DMS153 (cell line): ENCODE measurements around the gene MB.
"Not testable (repeated sequence)": the region's sequence is repeated elsewhere in the genome, so short reads cannot be mapped to it uniquely, and the experiment has no call there.

ENCODE experiments used
- DNase-seq: peaks from one replicate; lab custom pipeline; 2025; lab: John Stamatoyannopoulos, UW

The MB gene

DNA sequence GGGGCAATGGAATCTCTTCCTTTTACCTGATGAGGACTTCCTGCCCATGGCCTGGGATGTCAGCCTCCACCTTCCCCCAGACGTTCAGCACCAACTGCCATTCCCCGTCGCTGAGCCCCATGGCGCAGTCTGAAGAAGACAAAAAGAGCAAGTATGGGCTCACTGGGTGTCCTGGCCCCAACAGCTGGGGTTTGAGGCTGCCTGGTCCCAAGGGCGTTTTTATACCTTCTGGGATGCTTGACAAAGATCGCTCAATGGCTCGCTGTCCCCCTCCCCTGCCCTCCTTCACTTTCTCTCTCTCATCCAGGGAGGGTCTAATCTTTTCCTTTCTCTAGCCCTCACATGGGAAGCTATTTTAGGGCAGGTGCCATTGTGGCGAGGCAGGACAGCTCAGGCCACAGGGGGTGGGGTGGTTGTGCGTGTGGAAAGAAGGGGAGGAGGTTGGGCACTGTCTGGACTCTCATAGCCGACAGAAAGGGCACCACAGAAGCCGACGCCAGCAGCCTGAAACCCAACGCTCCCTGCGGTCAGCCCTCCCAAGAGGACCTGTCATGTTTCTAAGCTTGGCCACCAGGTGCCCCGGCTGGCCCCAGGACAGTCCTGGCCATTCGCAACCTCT, at the start of gene MB:
Gene MB (minus strand): TSS at position 193 of the 619 bp plus-strand sequence. CDS start 72 bp downstream, at position 121.
- DNase-seq = no peak

DNA sequence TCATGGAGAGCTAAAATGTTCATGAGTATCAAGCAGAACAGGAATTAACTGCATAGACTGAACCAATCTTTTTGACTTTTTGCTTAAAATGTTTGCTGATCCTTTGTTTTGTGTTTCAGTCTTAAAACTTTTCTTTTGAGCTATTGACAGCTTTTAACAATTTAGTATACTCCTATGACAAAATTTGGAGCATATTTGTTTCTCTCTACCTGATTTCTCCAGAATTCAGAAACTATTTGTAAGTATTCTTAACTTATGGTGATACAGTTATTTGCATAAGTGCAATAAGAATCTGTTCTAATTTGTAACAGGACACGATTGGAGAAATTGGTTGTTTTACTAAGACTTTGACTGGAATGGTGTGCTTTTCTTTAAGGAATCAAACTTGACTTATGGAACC, 49.6 kb upstream of the MB start:
- DNase-seq = not testable (repeated sequence)

DNA sequence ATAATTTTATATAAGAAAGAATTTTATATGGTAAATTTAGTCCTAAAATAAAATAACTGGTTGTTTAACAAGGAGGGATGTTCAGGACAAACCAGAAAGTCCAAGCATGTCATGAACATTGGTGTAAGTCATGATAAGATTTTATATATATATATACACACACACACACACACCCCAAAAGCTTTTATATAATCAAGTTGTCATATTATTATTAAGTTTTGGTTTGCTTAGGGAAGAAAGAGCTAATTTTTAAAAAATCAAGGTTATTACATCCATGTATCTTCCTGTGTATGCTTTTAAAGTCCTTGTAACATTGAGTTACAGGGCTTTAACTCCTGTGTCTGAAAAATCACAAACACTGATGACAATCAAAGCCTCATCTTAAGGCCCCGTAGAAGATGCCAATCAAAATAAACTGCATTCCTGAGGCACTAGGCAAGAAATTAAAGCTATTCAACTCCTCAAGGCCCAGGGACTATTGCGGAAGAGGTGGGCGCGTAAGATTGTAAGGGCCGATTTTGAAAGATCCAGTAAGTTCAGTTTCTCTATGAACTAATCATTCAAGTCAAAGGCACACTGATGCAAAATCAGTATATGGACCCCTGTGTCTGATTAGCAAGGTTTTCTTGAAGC, 47.9 kb upstream of the MB start:
- DNase-seq = no peak

DNA sequence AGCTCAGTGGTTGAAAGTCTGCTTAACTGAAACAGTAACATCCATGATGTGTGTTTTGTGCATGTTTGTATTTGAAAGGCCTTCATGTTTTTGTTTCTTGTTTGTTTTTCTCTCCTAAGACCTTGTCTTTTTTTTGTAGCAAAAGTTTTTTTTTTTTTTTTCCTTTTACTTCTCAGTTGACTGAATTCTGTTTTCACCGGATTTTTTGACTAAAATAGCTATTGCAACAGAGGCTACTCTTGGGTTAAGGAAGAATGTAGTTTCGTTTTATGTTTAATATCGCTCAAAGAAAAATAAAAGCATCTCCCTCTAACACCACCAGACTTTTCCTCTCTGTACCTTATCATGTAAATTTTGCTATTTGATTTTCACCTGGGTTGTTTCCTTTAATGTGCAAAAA, 46.2 kb upstream of the MB start:
- no peak for DNase-seq

DNA sequence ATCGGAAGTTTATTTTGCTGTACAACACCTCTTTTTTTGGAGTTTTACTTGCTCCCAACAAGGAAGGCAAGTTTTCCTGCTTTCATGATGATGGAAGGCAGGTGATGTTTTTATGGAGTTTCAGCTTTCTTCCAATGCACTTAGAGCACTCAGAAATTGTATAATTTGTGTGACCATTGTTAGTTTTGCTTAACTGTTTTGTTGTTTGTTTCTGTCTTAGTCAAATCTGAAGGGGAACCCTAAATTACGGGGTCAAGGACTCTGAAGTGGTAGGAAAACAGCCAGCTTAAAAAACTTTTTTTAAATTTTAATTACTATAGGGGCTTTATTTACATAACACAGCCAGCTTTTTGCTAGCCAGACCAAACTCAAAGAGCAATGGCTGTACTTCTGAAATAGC, 45.8 kb upstream of the MB start:
- no peak for DNase-seq

DNA sequence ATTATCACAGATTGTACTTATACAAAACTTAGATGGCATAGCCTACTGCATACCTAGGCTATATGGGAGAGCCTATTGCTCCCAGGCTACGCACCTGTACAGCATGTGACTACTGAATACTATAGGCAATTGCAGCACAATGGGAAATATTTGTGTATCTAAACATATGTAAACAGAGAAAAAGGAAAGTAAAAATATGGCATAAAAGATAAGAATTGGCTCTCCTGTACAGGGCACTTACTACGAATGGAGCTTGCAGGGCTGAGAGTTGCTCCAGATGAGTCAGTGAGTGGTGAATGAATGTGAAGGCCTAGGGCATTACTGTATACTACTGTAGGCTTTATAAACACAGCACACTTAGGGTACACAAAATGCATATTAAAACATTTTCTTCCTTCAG, 44.3 kb upstream of the MB start:
- DNase-seq = no peak

DNA sequence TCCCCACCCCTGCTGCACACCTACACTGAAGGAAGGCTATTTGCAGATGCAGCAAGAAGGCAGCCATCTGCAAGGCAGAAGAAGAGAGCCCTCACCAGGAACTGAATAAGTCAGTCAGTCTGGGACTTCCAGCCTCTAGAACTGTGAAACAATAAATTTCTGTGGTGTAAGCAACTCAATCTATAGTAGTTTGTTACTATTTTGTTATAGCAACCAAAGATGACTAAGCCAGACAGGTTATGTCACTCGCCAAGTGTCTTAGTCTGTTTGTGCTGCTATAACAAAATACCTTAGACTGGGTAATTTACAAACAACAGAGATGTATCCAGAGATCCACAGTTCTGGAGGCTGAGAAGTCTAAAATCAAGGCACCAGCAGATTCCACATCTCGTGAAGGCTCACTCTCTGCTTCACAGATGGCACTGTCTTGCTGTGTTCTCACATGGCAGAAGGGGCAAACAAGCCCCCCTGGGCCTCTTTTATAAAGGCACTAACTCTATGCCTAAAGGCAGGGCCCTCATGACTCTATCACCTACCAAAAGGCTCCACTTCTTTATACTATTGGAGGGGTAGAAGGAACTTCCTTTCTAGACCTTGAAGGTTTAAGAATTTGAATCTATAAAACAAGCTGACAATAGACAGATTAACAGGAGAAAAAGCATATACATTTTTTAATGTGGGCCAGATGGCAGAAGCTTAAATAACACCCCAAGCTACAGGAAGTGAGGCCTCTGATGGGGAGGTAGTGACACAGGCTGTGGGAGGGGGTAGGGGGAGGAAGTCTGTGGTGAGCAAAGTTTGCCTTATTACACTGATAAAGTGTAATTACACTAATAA, 43.4 kb upstream of the MB start:
- no peak for DNase-seq

DNA sequence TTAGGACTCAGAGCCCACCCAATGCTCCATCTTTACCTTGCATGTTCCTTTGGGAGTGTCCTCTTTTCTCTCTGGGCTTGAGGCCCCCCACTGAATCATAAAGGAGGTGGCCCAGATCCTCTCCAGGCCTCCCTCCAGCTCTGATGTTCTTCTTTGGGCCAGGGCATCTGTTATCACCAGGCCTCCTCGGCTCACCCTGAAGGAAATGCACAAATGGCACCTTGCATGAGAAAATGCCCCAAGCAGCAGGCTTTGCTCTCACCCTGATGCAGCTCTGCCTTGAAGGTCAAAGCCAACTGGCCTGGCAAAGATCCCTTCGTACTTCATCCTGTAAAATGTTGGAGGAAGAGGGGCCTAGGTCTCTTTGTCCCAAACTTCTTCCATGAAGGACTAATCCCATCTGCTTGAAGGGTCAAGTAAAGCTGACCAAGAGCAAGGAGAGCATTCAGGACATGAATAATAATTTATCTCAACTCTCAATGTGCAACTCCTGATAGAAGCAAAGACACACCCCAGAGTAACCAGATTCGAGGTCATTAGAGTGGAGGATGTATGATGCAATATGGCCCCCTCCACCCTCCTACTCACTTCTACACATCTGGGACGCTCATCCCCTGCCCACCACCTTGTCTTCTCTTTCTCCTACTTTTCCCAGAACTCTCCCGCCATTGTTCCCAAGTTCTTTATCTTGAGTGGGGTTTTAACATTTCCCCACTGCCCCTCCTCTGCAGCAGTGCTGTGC, 40.6 kb upstream of the MB start:
- DNase-seq = no peak

DNA sequence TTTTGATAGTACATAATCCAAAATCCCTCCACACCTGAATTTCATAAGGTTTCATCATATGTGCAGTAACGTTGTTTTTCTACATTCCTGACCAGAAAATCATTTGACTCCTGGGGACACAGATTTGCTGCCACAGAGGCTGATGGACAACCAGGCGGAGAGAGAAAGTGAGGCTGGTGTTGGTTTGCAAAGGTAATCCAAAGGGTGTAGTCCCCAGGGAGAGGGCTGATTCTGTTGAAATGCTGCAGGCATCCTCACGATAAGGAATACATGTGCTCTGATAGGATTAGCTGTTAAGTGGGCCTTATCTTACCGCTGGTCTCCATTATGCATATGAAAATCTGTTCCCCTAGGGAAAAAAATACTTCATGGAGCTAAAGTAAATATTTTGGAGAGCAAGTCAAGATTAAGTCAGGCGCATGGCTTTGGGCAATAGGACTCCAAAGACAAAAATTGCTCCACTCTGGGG, 39.2 kb upstream of the MB start:
- no peak for DNase-seq

DNA sequence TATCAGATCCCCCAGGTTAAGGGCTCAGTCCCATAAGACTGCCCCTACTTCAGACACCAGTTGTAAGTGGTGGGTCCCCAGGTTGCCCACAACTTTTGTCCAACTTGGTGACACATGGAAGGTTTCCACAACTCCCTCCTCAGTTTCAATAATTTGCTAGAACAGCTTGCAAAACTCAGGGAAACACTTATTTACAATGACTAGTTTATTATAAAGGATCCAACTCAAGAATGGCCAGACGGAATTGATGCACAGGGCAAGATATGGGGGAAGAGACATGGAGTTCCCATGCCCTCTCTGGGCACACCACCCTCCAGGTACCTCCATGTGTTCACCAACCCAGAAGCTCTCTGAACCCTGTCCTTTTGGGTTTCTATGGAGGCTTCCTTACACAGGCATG, 36.7 kb upstream of the MB start:
- no peak for DNase-seq

DNA sequence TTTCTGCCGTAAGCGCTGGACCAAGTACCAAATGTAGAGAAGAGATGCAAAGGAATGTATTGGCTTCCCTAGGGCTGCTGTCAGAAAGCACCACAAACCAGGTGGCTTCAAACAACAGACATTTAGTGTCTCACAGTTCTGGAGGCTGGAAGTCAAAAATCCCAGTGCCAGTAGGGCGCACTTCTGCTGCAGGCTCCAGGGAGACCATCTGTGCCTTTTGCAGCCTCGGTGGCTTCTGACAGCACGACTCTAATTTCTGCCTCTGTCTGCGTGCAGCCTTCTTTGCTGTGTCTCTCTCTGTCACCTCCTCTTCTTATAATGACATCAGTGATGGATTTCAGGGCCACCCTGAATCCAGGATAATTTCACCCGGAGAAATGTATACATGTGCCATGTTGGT, 34.0 kb upstream of the MB start:
- DNase-seq = no peak

DNA sequence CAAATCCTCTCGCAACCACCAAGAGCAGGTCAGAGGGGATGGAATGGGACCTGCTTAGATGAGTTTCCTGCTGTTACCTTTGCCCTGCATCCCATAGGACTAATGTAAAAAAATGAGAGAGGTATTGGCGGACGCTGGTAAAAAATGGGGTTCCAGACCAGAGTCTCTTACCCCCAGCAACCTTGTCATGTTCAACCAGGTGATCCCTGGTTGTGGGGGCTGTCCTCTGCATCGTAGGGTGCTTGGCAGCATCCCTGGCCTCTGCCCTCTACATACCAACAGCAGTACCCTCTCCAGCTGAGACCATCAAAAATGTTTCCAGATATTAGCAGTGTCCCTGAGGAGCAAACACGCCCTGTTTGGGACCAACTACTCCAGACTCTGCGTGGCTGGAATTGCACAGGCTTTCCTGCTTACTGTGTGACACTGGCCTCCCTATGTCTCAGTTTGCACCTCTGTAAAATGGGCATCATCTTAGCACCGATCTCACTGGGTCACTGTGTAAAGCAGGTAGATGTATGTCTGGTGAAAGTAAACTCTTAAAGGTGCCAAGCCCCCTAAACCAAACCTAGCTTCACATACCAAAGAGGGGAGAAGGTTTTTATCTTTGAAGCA, 32.6 kb upstream of the MB start:
- DNase-seq = no peak

DNA sequence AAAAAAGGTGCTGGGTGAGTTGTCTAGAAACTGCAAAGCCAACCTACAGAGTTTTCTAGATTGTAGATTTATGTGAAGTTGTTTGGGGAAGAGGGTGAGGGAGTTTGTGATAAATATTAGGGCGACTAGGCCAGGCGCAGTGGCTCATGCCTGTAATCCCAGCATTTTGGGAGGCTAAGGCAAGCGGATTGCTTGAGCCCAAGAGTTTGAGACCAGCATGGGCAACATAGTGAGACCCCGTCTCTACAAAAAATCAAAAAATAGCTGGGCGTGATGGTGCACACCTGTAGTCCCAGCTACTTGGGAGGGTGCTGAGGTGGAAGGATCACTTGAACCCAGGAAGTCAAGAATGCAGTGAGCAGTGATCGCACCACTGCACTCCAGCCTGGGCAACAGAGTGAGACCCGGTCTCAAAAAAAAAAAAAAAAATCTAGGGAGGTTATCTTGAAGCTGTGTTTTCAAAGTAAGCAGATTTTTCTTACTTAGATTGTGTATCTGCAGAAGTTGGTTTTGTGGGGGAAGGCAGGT, 32.0 kb upstream of the MB start:
- DNase-seq = no peak

DNA sequence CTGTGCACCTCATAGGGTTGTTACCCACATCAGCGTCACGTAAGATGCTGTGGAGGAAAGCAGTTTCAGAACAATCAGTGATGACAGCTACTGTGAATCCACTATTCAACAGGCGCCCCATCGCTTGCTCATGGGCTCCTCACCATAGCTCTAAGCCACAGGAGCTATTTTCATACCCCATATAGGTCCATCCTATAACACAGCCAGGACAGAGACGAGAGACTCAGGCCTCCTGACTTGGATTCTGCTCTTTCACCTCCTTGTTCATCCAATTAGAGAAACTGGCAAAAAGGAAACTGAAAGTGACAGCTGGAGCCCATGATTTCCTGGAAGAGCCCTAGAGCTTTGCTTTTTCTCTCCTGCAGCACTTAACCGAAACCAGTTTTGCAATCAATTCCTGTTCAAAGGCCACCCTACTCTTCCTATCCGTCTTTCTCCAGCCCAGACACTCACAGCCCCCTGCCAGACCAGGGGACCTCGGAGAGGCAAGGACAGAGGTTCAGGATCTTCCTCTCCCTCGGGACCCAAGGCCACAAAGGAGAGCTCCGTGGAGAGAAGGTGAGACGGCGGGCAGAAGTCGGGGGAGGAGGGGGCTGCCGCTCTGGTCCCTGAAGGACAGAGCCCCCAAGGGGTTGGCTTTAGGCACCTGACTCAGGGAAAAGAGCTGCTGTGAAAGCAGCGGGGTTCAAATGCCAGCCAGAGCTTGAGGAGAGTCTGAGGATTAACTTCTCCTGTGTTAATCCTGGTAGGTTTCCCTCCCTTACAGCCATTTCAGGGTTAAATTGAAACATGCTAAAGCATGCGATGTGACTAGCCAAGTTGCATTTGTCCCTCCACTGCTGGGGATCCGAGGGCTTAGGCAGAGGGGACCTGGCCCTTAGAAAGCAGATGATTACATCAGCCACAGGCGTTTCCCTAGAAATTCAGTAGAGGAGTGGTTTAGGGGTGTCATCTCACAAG, 31.2 kb upstream of the MB start, which contains the start of gene APOL6:
Gene APOL6 (plus strand): TSS at position 381 of the 960 bp plus-strand sequence. CDS start 7,980 bp downstream, outside the sequence.
- peak; percentile 49 for DNase-seq

DNA sequence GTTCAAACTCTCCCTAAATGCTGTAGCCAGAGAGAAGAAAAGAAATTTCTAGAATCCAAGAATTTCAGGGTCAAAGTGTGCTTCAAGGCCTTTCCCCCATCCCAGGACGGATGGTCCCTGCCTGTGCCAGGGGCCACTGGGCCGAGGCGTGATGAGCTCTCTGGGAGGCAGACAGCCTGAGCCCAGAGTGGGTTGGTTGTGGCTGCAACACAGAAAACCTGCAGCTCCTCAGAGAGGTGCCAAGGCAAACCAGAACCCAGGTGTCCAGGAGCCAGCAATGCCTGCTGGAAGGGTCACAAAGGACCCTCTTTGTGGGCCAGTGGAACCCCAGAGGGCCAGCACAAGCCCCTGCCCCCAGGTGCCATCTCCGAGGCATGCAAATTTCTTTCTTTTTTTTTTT, 28.5 kb upstream of the MB start:
- no peak for DNase-seq

DNA sequence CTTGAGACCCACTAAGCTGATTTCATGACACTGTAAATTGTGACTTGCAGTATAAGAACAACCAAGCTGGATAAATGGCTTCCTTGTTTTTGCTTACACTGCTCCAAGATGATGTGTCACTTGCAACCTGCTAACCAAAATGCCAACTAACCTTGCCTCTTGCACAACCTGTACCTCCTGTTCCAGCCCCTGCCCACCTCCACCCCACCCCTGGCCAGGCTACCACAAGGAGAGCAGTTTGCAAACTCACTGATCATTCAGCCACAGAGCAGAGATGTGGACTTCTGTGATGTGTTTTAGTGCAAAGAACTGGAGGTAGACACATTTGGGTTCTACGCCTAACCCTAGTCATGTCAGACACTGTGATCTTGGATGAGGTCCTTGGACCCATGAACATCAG, 26.9 kb upstream of the MB start:
- DNase-seq = no peak

DNA sequence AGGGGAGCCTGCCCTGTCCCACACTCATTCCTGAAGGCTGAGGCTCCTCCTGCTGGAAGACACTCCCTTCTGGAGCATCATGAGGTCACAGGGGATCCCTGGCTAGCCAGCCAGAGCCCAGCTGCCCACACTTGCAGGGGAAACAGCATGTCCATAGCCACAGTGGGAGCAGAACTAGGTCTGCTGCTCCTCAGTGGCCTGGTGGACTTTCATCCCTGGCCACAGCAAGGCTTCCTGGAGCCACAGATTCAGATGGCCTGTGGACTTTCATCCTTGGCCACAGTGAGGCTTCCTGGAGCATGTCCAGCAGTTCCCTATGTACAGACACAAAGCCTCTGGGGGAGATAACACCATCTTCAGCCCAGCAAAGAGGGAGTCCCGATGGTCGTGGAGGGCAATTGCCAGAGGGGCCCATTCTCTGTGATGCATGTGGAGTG, 25.2 kb upstream of the MB start:
- no peak for DNase-seq

DNA sequence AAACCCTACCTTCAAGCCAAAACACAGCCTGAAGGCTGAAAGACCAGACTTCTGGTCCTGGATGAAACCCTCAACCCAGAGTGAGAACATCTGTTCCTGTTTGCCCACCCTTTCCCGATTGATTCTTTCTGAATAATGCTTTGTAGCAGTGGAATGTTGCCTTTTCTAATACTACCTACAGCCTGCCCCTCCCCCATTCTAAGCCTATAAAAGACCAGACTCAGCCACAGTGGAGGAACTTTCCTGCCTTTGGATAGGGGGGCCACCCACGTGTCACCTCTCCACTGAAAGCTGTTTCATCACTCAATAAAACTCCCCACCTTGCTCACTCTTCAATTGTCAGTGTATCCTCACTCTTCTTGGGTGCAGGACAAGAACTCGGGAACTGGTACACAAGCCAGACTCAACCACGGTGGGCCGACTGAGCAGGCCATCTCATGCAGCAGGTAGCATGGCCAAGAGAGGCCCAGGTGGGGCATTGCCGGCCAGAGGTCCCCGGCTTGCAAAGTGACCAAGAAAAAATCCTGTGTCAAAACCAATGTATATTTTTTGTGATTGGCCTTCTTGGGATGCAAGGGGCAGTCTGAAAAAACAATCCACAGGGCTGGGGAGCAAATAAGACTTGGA, 24.5 kb upstream of the MB start:
- no peak for DNase-seq

DNA sequence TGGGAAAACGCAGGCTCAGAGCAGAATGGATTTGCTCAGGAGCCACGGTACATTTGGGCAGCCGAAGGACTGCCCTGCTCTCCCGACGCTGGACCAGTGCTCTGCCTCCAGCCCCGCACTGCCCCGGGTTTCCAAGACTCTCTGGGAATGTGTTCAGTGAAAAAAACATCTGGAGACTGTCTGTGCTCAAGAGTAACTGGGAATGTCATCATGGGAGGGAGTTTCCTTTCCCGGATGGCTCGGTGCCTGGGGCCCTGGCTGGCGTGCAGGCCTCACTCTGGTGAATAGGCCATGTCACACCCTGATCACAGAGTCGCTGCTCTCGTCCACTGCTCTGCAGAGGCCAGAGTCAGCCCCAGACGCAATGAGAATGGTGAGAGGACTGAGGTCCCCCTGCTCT, 21.3 kb upstream of the MB start:
- DNase-seq = no peak

DNA sequence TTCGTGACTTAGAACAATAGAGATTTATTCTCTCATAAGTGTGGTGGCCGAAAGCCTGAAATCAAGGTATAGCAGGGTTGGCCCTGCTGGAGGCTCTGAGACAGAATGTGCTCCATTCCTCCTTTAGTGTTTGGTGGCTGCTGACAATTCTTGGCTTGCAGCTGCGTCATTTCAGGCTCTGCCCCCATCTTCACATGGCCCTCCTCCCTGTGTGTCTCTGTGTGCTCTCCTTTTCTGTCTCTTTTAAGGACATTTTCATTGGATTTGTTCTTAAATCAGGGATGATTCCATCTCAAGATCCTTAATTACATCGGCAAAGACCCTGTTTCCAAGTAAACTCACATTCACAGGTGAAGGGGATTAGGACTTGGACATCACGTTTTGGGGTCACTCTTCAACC, 20.9 kb upstream of the MB start:
- no peak for DNase-seq
